Upper lobe of right lung (tissue), 1 donor: ENCODE data around the gene G3BP1. TPM values are rescaled to one million over a fixed set of nuclear protein-coding genes. Genes with fewer than 3 reads are reported as not detected.
"Not testable (repeated sequence)": the region's sequence is repeated elsewhere in the genome, so short reads cannot be mapped to it uniquely, and the experiment has no call there.

Experiments used
- ATAC-seq: fragments of 200-7000 bp; cut with Tn5 transposase; one replicate; pipeline ENCODE4 v1.9.1; 2020; ENCODE audit warnings: mild to moderate bottlenecking, moderate library complexity
- DNase-seq: peaks from one replicate; pipeline ENCODE4 v3.0.0-alpha.2; 2020
- H3K27ac ChIP-seq: fragments of 200-600 bp; one replicate; pipeline ENCODE4 v1.8.0; 2022
- H3K27me3 ChIP-seq: fragments of 200-600 bp; one replicate; pipeline ENCODE4 v1.8.0; 2022; ENCODE audit warnings: mild to moderate bottlenecking
- H3K36me3 ChIP-seq: fragments of 200-600 bp; one replicate; pipeline ENCODE4 v1.8.0; 2022
- H3K4me1 ChIP-seq: fragments of 200-600 bp; one replicate; pipeline ENCODE4 v1.8.0; 2022
- H3K4me3 ChIP-seq: fragments of 200-600 bp; one replicate; pipeline ENCODE4 v1.8.0; 2022; ENCODE audit warnings: mild to moderate bottlenecking
- H3K9me3 ChIP-seq: fragments of 200-600 bp; one replicate; pipeline ENCODE4 v1.8.0; 2022
- intact Hi-C: fragments of 100-400 bp; cut with DNase I; formaldehyde crosslinking; loops from one replicate; pipeline ENCODE4 v1.11.0; 2022
- long read RNA-seq: library from polyadenylated mRNA; unstranded; transcript quantifications from one replicate; pipeline ENCODE4 v2.0.0, GENCODE V29; 2021
- total RNA-seq: library from RNA; stranded (reverse); fragmentation: NEBNext Ultra II Directional; extraction: Animal tissue kit (Norgen Biotek cat#: 25700); gene quantifications from one replicate; pipeline ENCODE4 v1.2.1, GENCODE V29; 2021
- TF ChIP-seq, protein P1 (sequence below): fragments of 200-600 bp; IDR thresholded peaks from one replicate; pipeline ENCODE4 v1.8.0; 2022; ENCODE audit warnings: antibody characterized with exemption
- donor health status: DM: no; HTN: yes; CAD: no; lungs with severe emphysema.

G3BP1 gene
- total RNA-seq = 158 TPM
- long read RNA-seq, full-length matches to known transcripts = 194 of 237 reads
- long read RNA-seq, partial matches to known transcripts = 21 of 237 reads
- long read RNA-seq, other reads (novel, unspliced or antisense) = 22 of 237 reads

GRCh38 chr5:151771259-151772028, at the start of gene G3BP1:
G3BP1 (plus strand) TSS chr5:151771954; CDS start chr5:151786621, 14,667 bp downstream.
- Histone ChIP-seq H3K27ac (peak within 1 kb of the TSS; percentile 100), H3K36me3 (no peaks in the 10 kb centered on the region), H3K4me1 (peaks cover 44% of the 10 kb centered on the region), H3K27me3 (no peaks in the 10 kb centered on the region), H3K4me3 (peak within 1 kb of the TSS; percentile 86), H3K9me3 (no peaks in the 10 kb centered on the region)
- TF ChIP-seq, protein P1, sequence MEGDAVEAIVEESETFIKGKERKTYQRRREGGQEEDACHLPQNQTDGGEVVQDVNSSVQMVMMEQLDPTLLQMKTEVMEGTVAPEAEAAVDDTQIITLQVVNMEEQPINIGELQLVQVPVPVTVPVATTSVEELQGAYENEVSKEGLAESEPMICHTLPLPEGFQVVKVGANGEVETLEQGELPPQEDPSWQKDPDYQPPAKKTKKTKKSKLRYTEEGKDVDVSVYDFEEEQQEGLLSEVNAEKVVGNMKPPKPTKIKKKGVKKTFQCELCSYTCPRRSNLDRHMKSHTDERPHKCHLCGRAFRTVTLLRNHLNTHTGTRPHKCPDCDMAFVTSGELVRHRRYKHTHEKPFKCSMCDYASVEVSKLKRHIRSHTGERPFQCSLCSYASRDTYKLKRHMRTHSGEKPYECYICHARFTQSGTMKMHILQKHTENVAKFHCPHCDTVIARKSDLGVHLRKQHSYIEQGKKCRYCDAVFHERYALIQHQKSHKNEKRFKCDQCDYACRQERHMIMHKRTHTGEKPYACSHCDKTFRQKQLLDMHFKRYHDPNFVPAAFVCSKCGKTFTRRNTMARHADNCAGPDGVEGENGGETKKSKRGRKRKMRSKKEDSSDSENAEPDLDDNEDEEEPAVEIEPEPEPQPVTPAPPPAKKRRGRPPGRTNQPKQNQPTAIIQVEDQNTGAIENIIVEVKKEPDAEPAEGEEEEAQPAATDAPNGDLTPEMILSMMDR = peak; percentile 56
- intact Hi-C loops = no loop called here
- peak; percentile 90 for ATAC-seq
- peak; percentile 100 for DNase-seq

DNA sequence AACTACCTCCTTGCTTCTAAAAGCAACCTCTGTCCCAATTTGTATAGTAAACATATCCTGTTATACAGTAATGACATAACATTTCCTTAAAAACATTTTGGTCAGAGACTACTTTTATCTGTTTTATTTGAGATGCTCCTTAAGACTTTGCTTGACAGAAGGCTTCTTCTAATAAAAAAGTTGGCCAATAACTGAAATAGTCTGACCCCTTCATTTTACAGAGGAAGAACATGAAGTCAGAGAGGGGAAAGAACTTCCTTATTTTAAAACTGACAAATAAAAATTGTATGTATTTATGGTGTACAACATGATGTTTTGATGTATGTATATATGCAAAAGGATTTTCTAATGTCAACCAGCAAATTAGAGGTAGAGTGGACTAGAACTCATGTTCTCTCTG, 49.2 kb upstream of the G3BP1 start:
- Histone ChIP-seq H3K4me3 (no peak overlapping the region), H3K27ac (no peak overlapping the region), H3K27me3 (no peaks in the 10 kb centered on the region), H3K4me1 (peaks cover 30% of the 10 kb centered on the region), H3K9me3 (no peaks in the 10 kb centered on the region), H3K36me3 (no peaks in the 10 kb centered on the region)
- ATAC-seq (no peak), DNase-seq (no peak)
- intact Hi-C loops = no loop called here
- TF ChIP-seq, protein P1 = no peak

DNA sequence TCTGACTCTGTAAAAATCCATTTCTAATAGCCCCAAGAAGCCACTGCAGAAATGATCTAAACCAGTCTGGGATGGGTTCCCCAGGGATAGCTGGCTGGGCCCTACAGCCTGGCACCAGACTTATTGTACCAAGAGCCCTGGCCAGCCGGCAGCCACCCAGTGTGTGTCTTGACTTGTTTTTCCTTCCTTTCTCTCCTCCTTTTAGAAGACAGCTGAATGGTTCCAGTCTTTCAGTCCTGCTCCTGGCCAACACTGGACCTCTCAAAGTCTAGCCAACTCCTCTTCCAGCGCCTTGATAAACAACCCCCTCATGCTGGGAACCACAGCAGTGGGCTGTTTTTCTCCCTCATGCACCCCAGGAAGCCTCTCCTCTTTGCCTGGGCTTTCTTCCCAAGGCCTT, 47.4 kb upstream of the G3BP1 start:
- Histone ChIP-seq H3K27me3 (no peaks in the 10 kb centered on the region), H3K36me3 (no peaks in the 10 kb centered on the region), H3K4me1 (peaks cover 11% of the 10 kb centered on the region), H3K27ac (no peak overlapping the region), H3K9me3 (no peaks in the 10 kb centered on the region), H3K4me3 (no peak overlapping the region)
- DNase-seq = no peak
- TF ChIP-seq, protein P1 = no peak
- ATAC-seq = no peak
- intact Hi-C loops = no loop called here

DNA sequence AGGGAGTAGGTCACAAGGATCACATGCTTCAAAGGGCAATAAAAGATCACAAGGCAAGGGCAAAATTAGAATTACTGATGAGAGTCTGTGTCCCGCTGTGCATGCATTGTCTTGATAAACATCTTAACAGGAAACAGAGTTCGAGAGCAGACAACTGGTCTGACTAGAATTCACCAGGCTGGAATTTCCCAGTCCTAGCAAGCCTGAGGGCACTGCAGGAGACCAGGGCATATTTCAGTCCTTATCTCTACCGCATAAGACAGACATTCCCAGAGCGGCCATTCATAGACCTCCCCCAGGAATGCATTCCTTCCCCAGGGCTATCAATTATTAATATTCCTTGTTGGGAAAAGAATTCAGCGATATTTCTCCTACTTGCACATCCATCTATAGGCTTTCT, 42.2 kb upstream of the G3BP1 start:
- ATAC-seq, DNase-seq, intact Hi-C loops, H3K4me3 ChIP-seq, H3K27ac ChIP-seq, H3K4me1 ChIP-seq, H3K27me3 ChIP-seq, H3K9me3 ChIP-seq, H3K36me3 ChIP-seq: not testable (repeated sequence)

DNA sequence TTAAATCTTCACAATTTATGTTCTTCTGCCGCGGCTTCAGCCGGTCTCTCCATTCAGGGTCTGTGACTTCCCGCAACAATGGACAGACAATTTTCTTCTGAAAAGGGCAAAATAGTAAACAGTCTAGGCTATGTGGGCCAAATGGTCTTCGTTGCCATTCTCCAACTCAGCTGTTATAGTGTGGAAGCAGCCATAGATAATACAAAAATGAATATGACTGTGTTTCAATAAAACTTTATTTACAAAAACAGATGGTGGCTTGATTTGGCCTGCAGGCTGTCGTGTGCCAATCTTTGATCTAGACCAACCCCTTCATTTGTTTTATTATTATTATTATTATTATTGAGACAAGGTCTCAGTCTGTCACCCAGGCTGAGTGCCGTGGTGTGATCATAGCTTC, 41.4 kb upstream of the G3BP1 start:
- Histone ChIP-seq H3K36me3 (no peaks in the 10 kb centered on the region), H3K27me3 (no peaks in the 10 kb centered on the region), H3K9me3 (no peaks in the 10 kb centered on the region), H3K4me3 (no peak overlapping the region), H3K27ac (no peak overlapping the region), H3K4me1 (no peaks in the 10 kb centered on the region)
- TF ChIP-seq, protein P1 = no peak
- DNase-seq (no peak), ATAC-seq (no peak)
- intact Hi-C loops = no loop called here

DNA sequence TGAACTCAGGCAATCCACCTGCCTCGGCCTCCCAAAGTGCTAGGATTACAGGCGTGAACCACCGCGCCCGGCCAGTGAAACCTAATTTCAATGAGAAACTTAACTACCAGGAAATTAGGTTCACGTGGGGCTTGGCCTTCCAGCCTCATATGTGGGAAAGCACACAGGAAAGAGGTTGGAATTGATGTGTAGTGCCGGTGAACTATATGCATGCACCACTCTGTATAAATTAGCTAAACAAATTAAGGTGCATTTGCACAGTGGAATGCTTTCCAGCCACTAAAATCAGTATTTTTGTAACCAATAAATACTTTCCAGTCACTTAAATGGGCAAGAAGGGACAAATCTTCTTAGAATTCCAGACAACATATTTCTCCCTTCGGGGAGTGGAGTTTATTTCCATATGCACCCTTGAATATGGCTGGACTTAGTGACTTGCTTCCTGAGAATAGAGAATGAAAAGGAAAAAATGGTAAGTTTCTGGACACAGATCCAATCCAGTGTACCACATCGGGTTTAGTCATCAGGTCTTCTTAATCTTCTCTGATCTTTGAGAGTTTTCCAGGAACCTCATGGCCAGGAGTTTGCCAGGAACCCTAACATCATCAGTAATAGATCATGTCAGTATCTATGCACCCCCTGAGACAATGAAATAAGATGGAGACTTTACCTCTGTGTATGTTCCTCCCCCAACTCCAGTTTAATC, 38.2 kb upstream of the G3BP1 start:
- no peak for DNase-seq
- Histone ChIP-seq H3K4me3 (no peak overlapping the region), H3K36me3 (no peaks in the 10 kb centered on the region), H3K27ac (no peak overlapping the region), H3K4me1 (no peaks in the 10 kb centered on the region), H3K27me3 (no peaks in the 10 kb centered on the region), H3K9me3 (no peaks in the 10 kb centered on the region)
- intact Hi-C loops = no loop called here
- TF ChIP-seq, protein P1 = no peak
- no peak for ATAC-seq
